Neural progenitor cell (in vitro differentiated cells): ENCODE results near the gene CLRN1. TPM values are rescaled to one million over a fixed set of nuclear protein-coding genes. Genes with fewer than 3 reads are reported as not detected.

Experiments
- DNase-seq: peaks from one replicate; pipeline ENCODE4 v3.0.0-alpha.2; 2016; ENCODE audit warnings: low spot score
- H2AFZ ChIP-seq: fragments of 200-600 bp; sonication (generic); replicated peaks from 2 replicates; pipeline ENCODE4 v1.6.1; 2016; ENCODE audit warnings: antibody characterized with exemption
- H3F3A ChIP-seq: fragments of 200-600 bp; sonication (generic); 2 replicates; pipeline ENCODE4 v1.6.1; 2016; ENCODE audit warnings: antibody characterized with exemption, low read depth
- H3K27ac ChIP-seq: fragments of 200-600 bp; sonication (generic); 2 replicates; pipeline ENCODE4 v1.5.1; 2016; ENCODE audit warnings: mild to moderate bottlenecking
- H3K27me3 ChIP-seq: fragments of 200-600 bp; sonication (generic); 2 replicates; pipeline ENCODE4 v1.6.1; 2016; ENCODE audit warnings: mild to moderate bottlenecking, moderate library complexity
- H3K36me3 ChIP-seq: fragments of 200-600 bp; sonication (generic); 2 replicates; pipeline ENCODE4 v1.5.1; 2016
- H3K4me1 ChIP-seq: fragments of 200-600 bp; sonication (generic); 2 replicates; pipeline ENCODE4 v1.6.1; 2016; ENCODE audit warnings: mixed run types
- H3K4me2 ChIP-seq: fragments of 200-600 bp; sonication (generic); 2 replicates; pipeline ENCODE4 v1.6.1; 2016
- H3K4me3 ChIP-seq: fragments of 200-600 bp; sonication (generic); 2 replicates; pipeline ENCODE4 v1.5.1; 2016
- H3K79me2 ChIP-seq: fragments of 200-600 bp; sonication (generic); 2 replicates; pipeline ENCODE4 v1.6.1; 2016; ENCODE audit warnings: low read depth
- H3K9ac ChIP-seq: fragments of 200-600 bp; sonication (generic); 2 replicates; pipeline ENCODE4 v1.6.1; 2016
- H3K9me3 ChIP-seq: fragments of 200-600 bp; sonication (generic); 2 replicates; pipeline ENCODE4 v1.5.1; 2016; ENCODE audit warnings: low read depth
- H4K20me1 ChIP-seq: fragments of 200-600 bp; sonication (generic); 2 replicates; pipeline ENCODE4 v1.6.1; 2016; ENCODE audit warnings: low read depth
- H3K27ac Mint-ChIP-seq: 3 replicates; pipeline ENCODE4 v1.8.0; 2021; ENCODE audit warnings: mixed read lengths
- H3K27me3 Mint-ChIP-seq: 2 replicates; pipeline ENCODE4 v1.8.0; 2022; ENCODE audit warnings: low read depth, mild to moderate bottlenecking, inconsistent platforms, moderate library complexity, mixed read lengths; ENCODE audit not compliant: insufficient read depth
- H3K36me3 Mint-ChIP-seq: 3 replicates; pipeline ENCODE4 v1.8.0; 2021; ENCODE audit warnings: mixed read lengths
- H3K4me1 Mint-ChIP-seq: 3 replicates; pipeline ENCODE4 v1.8.0; 2021; ENCODE audit warnings: mixed read lengths
- H3K4me3 Mint-ChIP-seq: 3 replicates; pipeline ENCODE4 v1.8.0; 2021; ENCODE audit warnings: mild to moderate bottlenecking, moderate library complexity, mixed read lengths
- H3K9me3 Mint-ChIP-seq: 3 replicates; pipeline ENCODE4 v1.8.0; 2020; ENCODE audit warnings: mixed read lengths
- EZH2 ChIP-seq: fragments of 200-600 bp; sonication (generic); IDR thresholded peaks from 2 replicates; pipeline ENCODE4 v1.6.1; 2017; ENCODE audit warnings: antibody characterized with exemption, mild to moderate bottlenecking, moderate library complexity
- EZH2phosphoT487 ChIP-seq: fragments of 200-600 bp; sonication (generic); IDR thresholded peaks from 2 replicates; pipeline ENCODE4 v1.6.1; 2017; ENCODE audit warnings: antibody characterized with exemption
- total RNA-seq: library from RNA; depleted of rRNA; stranded (reverse); fragments of >200 nt; gene quantifications from 2 replicates; pipeline ENCODE4 v1.2.3, GENCODE V29; 2015; ENCODE audit warnings: low replicate concordance
- TF ChIP-seq, protein P1 (sequence below): fragments of 200-600 bp; sonication (generic); IDR thresholded peaks from 2 replicates; pipeline ENCODE4 v1.5.1; 2017; ENCODE audit warnings: antibody characterized with exemption, mild to moderate bottlenecking

CLRN1 gene
- total RNA-seq, 1 donor from 2014 or later, result not detected

DNA sequence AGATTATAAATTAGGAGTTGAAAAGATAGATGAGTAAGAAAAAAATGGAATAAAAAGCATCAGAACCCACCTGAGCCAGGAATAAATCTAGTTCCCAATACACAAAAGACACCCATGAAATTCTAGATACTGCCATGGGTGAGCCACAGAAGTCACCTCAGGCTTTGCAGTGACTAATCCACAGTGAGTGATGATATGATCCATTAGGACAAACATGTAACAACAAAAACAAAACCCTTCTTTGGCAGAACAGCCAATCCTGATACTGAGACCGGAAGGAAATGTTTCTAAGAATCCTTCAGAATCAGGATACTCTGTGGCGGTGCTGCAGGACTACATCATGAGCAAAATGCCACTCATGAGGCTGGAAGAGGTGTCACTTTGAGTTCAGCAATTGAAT is 52.3 kb downstream of the CLRN1 start:
- Histone ChIP-seq H4K20me1 (no peaks in the 10 kb centered on the region), H3K27me3 (no peaks in the 10 kb centered on the region), H3K9me3 (no peaks in the 10 kb centered on the region), H3K4me3 (no peak overlapping the region), H2AFZ (no peak overlapping the region), H3K79me2 (no peaks in the 10 kb centered on the region), H3K4me1 (no peaks in the 10 kb centered on the region), H3K9ac (no peak overlapping the region), H3F3A (no peaks in the 10 kb centered on the region), H3K36me3 (no peaks in the 10 kb centered on the region), H3K4me2 (no peak overlapping the region), H3K27ac (no peak overlapping the region)
- H3K27me3 Mint-ChIP-seq, result peaks cover 3% of the 10 kb centered on the region
- no peak for TF ChIP-seq EZH2phosphoT487
- TF ChIP-seq EZH2, result no peak
- TF ChIP-seq, protein P1, sequence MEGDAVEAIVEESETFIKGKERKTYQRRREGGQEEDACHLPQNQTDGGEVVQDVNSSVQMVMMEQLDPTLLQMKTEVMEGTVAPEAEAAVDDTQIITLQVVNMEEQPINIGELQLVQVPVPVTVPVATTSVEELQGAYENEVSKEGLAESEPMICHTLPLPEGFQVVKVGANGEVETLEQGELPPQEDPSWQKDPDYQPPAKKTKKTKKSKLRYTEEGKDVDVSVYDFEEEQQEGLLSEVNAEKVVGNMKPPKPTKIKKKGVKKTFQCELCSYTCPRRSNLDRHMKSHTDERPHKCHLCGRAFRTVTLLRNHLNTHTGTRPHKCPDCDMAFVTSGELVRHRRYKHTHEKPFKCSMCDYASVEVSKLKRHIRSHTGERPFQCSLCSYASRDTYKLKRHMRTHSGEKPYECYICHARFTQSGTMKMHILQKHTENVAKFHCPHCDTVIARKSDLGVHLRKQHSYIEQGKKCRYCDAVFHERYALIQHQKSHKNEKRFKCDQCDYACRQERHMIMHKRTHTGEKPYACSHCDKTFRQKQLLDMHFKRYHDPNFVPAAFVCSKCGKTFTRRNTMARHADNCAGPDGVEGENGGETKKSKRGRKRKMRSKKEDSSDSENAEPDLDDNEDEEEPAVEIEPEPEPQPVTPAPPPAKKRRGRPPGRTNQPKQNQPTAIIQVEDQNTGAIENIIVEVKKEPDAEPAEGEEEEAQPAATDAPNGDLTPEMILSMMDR, result no peak
- no peaks in the 10 kb centered on the region for H3K9me3 Mint-ChIP-seq
- H3K4me3 Mint-ChIP-seq, result no peak overlapping the region
- H3K4me1 Mint-ChIP-seq, result no peaks in the 10 kb centered on the region
- DNase-seq, result no peak
- no peaks in the 10 kb centered on the region for H3K36me3 Mint-ChIP-seq
- H3K27ac Mint-ChIP-seq, result no peak overlapping the region

DNA sequence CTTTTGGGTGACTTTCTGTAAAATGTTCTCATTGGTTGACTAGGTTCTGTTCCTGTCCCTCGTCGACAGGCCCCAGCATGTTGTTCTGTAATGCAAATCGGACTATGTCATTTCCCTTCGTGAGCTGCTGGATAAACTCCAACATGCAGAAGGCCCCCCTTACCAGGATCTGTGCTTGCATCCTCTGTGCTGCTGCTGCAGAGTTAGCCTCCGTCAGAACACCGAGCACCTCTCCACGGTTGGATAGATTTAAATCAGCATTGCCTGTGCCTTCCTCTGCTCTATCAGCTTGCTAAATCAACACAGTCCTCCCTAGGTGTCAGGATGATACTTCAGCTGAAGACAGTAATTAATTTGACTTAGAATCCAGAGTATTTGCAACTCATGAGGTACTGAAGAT is 54.6 kb downstream of the CLRN1 start:
- H3K27me3 ChIP-seq, result no peaks in the 10 kb centered on the region
- DNase-seq, result no peak
- H3K27ac ChIP-seq, result no peak overlapping the region
- TF ChIP-seq EZH2 (no peak), EZH2phosphoT487 (no peak)
- TF ChIP-seq, protein P1, result no peak
- H3K4me2 ChIP-seq, result no peak overlapping the region
- no peaks in the 10 kb centered on the region for H3K9me3 ChIP-seq
- Mint-ChIP-seq H3K27ac (no peak overlapping the region), H3K36me3 (no peaks in the 10 kb centered on the region), H3K4me3 (no peak overlapping the region), H3K4me1 (no peaks in the 10 kb centered on the region), H3K27me3 (peaks cover 3% of the 10 kb centered on the region), H3K9me3 (no peaks in the 10 kb centered on the region)
- H3K4me1 ChIP-seq, result no peaks in the 10 kb centered on the region
- H3K36me3 ChIP-seq, result no peaks in the 10 kb centered on the region
- no peak overlapping the region for H3K9ac ChIP-seq
- H4K20me1 ChIP-seq, result no peaks in the 10 kb centered on the region
- no peak overlapping the region for H3K4me3 ChIP-seq
- H3F3A ChIP-seq, result no peaks in the 10 kb centered on the region
- no peak overlapping the region for H2AFZ ChIP-seq
- no peaks in the 10 kb centered on the region for H3K79me2 ChIP-seq

DNA sequence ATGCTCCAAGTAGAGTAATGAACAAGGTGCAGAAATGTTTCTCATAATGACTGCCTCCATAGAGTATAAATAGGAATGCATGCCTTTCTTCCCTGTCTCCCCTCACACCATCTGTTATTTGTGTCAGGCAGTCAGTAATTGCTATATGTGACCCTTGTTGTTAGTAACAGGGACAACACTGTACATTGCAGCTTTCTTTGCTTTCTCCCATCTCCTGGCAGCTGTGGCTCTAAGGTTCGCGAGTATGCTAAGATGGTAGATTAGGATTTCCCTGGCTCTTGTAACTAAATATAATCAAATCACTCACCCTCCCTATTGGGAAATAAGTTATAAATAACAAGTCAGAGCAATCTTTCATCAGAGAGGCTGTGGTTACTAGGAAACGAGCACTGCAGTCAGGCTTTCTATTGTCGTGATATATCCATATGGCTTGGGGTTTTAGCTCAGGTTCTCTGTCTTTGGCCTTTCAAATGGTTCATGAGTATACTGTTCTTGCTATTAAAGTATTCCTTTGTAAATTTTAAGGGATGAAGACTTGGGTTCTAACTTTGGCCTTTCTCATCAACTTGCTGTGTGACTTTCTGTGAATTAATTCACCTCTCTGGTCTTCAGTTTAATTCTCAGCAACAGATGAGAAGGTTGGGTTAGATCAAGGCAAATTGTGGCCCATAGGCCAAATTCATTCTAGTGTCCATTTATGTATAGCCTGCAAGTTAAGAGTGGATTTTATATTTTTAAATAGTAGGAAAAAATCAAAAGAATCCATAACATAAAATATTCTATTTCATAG is 59.2 kb downstream of the CLRN1 start:
- Mint-ChIP-seq H3K4me1 (peaks cover 10% of the 10 kb centered on the region), H3K36me3 (no peaks in the 10 kb centered on the region), H3K27ac (no peak overlapping the region), H3K4me3 (no peak overlapping the region), H3K27me3 (peaks cover 2% of the 10 kb centered on the region), H3K9me3 (no peaks in the 10 kb centered on the region)
- peaks cover 10% of the 10 kb centered on the region for H3K4me1 ChIP-seq
- no peaks in the 10 kb centered on the region for H3K9me3 ChIP-seq
- no peak overlapping the region for H3K4me2 ChIP-seq
- H3K9ac ChIP-seq, result no peak overlapping the region
- no peak overlapping the region for H3K27ac ChIP-seq
- no peak overlapping the region for H2AFZ ChIP-seq
- no peak overlapping the region for H3K4me3 ChIP-seq
- no peak for DNase-seq
- no peaks in the 10 kb centered on the region for H4K20me1 ChIP-seq
- no peaks in the 10 kb centered on the region for H3K36me3 ChIP-seq
- no peaks in the 10 kb centered on the region for H3K79me2 ChIP-seq
- no peak for TF ChIP-seq EZH2
- TF ChIP-seq, protein P1, result no peak
- TF ChIP-seq EZH2phosphoT487, result no peak
- H3K27me3 ChIP-seq, result no peaks in the 10 kb centered on the region
- H3F3A ChIP-seq, result no peaks in the 10 kb centered on the region
